Stimulated activated CD8-positive, alpha-beta memory T cell treated with anti-CD3 and anti-CD28 coated beads, Interleukin-12 subunit alpha, Interleukin-12 subunit beta, amount 100 ng/mL, for 1 hour (primary cell): ENCODE measurements around the gene PTPRN2.
"Not testable (repeated sequence)": the region's sequence is repeated elsewhere in the genome, so short reads cannot be mapped to it uniquely, and the experiment has no call there.

Experiments used
- DNase-seq: peaks from one replicate; pipeline ENCODE4 v3.0.0-alpha.2; 2020; ENCODE audit warnings: low read depth

The PTPRN2 gene

DNA sequence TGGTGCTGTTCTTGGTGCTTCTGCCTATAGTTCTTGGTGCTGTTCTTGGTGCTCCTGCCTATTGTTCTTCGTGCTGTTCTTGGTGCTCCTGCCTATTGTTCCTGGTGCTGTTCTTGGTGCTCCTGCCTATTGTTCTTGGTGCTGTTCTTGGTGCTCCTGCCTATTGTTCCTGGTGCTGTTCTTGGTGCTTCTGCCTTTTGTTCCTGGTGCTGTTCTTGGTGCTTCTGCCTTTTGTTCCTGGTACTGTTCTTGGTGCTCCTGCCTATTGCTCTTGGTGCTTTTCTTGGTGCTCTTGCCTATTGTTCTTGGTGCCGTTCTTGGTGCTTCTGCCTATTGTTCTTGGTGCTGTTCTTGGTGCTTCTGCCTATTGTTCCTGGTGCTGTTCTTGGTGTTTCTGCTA is 71.1 kb downstream of the PTPRN2 start:
- no peak for DNase-seq

GRCh38 chr7:158512869-158513268 is 74.8 kb downstream of the PTPRN2 start:
- no peak for DNase-seq

- DNase-seq: no peak
These were observed 75.6 kb downstream of the PTPRN2 start for GRCh38 chr7:158512042-158512441.

DNA sequence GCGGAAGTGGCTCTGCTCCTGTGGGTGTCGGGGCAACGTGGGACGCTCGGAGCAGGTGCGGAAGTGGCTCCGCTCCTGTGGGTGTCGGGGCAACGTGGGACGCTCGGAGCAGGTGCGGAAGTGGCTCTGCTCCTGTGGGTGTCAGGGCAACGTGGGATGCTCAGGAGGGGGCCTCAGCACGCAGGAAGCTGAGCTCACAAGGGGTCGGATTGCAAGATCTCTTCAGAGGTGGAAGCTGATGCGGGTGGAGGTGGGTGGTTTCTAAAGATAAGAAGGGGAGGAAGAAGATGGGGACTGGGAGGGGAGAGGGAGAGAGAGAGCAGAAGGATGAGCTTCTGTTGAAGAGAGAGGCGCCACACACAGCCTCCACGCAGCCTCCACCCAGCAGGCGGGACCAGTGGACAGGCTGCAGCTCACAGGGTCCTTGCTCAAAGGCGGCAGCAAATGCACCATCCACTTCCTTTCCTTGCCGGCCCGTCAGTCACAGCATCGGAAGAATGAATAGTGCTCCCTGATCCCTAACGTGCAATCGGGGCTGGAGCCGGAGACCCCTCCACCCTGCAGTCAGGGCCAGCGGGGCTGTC is 78.7 kb downstream of the PTPRN2 start:
- DNase-seq: no peak

DNA sequence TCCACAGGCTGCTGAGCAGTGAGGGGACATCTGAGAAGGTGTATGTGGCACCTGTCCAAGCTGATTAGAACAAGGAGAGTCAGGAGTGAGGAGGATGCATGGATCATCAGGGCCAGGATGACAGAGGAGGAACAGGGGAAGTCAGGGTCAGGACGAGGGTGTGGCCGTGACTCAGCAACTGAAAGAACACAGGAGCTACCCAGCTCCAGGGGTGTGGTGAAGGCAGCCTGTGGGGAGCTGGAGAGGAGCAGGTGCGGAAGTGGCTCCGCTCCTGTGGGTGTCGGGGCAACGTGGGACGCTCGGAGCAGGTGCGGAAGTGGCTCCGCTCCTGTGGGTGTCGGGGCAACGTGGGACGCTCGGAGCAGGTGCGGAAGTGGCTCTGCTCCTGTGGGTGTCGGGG is 79.3 kb downstream of the PTPRN2 start:
- DNase-seq: not testable (repeated sequence)

- DNase-seq: no peak
These were observed 79.7 kb downstream of the PTPRN2 start for GRCh38 chr7:158507917-158508316.

- not testable (repeated sequence) for DNase-seq
These were observed 80.4 kb downstream of the PTPRN2 start for GRCh38 chr7:158507175-158507574.

- no peak for DNase-seq
These were observed 81.0 kb downstream of the PTPRN2 start for GRCh38 chr7:158506626-158507025.

- DNase-seq: no peak
These were observed 81.9 kb downstream of the PTPRN2 start for GRCh38 chr7:158505683-158506082.

GRCh38 chr7:158502068-158502750 is 85.4 kb downstream of the PTPRN2 start:
- no peak for DNase-seq

GRCh38 chr7:158501393-158502067 is 86.1 kb downstream of the PTPRN2 start:
- DNase-seq: no peak

GRCh38 chr7:158500651-158501052 is 87.0 kb downstream of the PTPRN2 start:
- DNase-seq: no peak

DNA sequence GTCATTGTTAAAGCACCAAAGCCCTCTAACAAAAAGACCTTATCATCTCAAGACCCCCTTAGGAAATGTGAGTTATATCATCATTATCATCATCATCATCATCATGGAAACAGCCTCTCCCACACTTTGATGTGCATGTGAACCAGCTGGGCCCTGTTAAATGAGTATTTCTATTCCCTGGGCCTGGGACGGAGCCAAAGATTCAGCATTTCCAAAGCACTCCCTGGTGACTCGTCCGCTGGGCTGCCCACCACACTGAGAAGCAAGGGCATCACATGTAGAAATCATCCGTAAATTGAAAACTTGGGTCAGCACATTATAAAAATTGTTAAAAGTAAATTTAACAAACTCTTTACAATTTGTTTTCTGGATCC is 88.6 kb downstream of the PTPRN2 start:
- DNase-seq: no peak

DNA sequence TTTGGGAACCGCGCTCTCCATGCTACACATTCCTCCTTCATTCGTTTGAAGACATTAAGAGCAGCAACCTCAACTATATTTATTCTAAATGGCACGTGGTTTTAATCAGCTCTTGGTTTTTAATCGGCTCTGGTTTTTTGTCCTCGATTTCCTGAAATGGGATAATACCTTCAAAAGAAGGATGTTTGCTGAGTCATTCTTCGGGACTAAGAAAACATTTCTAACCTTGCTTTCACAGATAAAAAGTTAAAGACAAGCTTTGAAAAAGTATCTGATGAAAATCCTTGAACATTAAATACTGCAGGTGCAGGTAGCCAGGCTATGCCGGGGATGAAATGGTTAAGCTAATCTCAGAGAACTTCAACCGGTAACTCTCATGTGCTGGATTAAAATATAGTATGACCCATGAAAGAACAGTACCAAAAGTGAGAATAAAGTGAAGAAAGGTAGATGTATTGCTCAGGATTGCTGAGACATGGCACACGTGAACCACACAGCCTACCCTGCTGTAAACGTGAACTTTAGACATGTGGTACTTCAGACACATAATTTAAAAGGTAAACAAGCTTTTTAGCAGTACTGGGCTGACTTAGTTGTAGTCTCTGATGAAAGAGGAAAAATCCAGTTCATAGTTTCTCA is 89.1 kb downstream of the PTPRN2 start:
- no peak for DNase-seq

DNA sequence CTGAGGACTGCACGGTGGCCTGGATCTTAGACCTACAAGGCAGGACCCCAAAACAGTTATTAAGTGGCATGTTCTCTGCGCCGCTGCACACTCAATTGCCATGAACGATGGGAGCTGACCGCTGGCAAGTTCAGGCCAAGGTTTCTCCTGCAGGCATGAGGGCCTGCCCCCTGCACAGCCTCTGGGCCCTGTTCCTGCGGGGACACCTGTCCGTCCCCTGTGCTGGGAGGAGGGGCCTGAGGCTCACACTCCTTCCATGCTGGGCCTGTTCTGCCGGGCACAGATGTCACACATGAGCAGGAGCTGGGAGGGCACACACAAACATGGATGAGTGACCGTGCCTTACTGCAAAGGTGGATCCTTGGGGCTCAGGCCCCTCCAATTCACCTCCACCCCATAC is 90.0 kb downstream of the PTPRN2 start:
- no peak for DNase-seq

DNA sequence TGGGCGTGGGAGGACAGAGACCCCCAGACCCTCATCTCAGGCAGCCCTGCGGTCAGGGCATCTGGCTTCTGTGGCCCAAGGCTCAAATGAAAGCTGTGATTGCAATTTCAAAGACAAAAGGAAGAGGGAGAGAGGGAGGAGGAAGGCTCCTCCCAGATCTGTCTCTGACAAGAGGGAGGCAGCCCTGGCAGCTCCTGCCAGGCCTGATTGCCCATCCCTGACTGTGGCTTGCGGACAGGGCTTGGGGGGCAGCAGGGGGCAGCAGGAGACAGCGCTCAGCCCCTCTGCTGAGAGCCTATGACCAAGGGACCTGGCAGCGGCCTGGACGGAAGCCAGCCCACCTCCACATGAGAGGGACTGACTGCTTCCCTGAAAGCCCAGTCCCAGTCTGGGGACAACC is 91.8 kb downstream of the PTPRN2 start:
- DNase-seq: no peak

GRCh38 chr7:158495216-158495615 is 92.4 kb downstream of the PTPRN2 start:
- DNase-seq: no peak

DNA sequence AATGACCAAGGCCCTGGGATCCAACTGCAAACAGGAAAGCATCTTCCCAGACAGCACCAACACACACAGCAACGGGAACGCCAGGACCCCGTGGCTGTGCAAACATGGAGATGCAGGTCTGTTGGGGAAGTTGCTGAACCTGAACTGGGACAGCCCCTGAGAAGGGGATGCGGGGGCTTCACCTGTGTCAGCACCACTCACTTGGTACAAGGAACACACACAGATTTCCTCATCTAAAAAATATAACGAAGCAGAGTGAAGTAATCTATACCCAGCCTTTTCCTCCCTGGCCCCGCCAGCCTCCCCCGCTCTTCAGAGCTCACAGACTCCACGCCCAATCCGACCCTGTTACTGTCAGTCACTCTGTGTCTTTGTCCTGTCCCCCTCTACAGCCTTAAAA is 93.0 kb downstream of the PTPRN2 start:
- no peak for DNase-seq

GRCh38 chr7:158494162-158494586 is 93.4 kb downstream of the PTPRN2 start:
- no peak for DNase-seq

- DNase-seq: no peak
These were observed 95.3 kb downstream of the PTPRN2 start for GRCh38 chr7:158492367-158492764.

GRCh38 chr7:158491094-158491493 is 96.5 kb downstream of the PTPRN2 start:
- DNase-seq: no peak

DNA sequence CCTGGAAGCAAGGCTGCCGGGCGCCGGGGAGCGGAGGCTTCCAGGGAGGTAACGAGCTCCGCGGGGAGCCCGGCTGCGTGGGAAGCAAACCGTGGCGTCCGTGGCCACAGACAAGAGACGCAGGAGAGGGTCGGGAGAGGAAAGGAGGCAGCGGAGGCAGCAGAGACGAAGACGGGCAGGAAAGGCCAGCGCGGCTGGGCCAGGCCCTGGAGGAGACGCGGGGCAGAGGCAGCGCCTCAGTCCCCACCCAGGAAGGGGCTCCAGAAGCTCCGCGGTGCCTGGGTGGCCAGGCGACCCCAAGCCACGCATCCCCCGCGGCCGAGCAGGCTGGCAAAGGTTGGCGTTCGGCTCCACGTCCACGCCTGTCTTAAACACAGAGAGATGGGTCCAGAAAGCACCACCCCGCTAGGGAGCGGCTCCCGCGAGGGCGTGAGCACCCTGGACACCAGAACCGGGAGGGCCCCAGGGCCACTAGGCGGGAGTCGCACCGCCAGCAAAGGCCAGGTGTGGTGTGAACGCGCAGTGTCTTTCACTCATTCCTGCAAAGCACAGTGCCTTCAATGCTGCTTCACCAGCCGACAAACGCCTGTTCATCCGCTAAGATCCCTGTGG is 97.3 kb downstream of the PTPRN2 start:
- DNase-seq: no peak
